ENCODE data around the gene C9orf85.

GRCh38 chr9:71895117-71895516, 16.3 kb upstream of the C9orf85 start:
- TF ChIP-seq POLR2AphosphoS5 (IDR thresholded peaks at IDR 0.05; ENCODE audit: borderline replicate concordance, low read depth, low read length) (no peak), EZH2 (IDR thresholded peaks at IDR 0.05) (no peak)
